B cell (primary cell): Measurements from ENCODE around the gene CRIP3. TPM values are rescaled to one million over a fixed set of nuclear protein-coding genes. Genes with fewer than 3 reads are reported as not detected.
A peak's percentile ranks its signal among the peaks of the same experiment; 100 is the strongest.

ENCODE experiments used
- ATAC-seq: fragments of 200-7000 bp; cut with Tn5 transposase; one replicate; pipeline ENCODE4 v1.10.0; 2021; ENCODE audit warnings: low read depth, mild to moderate bottlenecking, moderate number of reproducible peaks, moderate library complexity
- CTCF ChIA-PET: fragments of 350-600 bp; sonication (Branson Sonifier 250); formaldehyde crosslinking; loops from one replicate; lab custom pipeline; 2021; ENCODE audit warnings: antibody characterized with exemption, inconsistent platforms; lab: Charles Lee
- POLR2A ChIA-PET: fragments of 350-600 bp; sonication (Branson Sonifier 250); formaldehyde crosslinking; loops from one replicate; lab custom pipeline; 2021; ENCODE audit warnings: antibody characterized with exemption; lab: Charles Lee
- DNase-seq: peaks from one replicate; pipeline ENCODE4 v3.0.0; 2013
- H2AFZ ChIP-seq: 2 replicates; pipeline ENCODE4 v1.6.1; 2012; ENCODE audit warnings: mild to moderate bottlenecking, low read depth, low read length; ENCODE audit not compliant: insufficient read depth, poor library complexity, severe bottlenecking
- H3K27ac ChIP-seq, 2 donors: 1 replicate in 1 of 2; 2 replicates in 1 of 2; pipeline ENCODE4 v1.5.1; 2012 to 2013; ENCODE audit warnings: low read length in 2 of 2, mild to moderate bottlenecking in 2 of 2, moderate library complexity in 1 of 2
- H3K27me3 ChIP-seq, 4 experiments: fragments of 200-600 bp in 1 of 4; sonication (generic) in 1 of 4; replicated peaks in 1 of 4; 1 replicate in 2 of 4; 2 replicates in 2 of 4; pipeline versions ENCODE4 v1.6.1 to v1.7.0; 2013 to 2016; ENCODE audit warnings: low read length in 3 of 4, mild to moderate bottlenecking in 2 of 4, mixed read lengths in 1 of 4, moderate library complexity in 1 of 4; ENCODE audit not compliant: insufficient read depth in 4 of 4, control insufficient read depth in 3 of 4; ENCODE audit errors: control extremely low read depth in 1 of 4
- H3K36me3 ChIP-seq, 2 experiments: replicated peaks in 1 of 2; 1 replicate in 1 of 2; 2 replicates in 1 of 2; pipeline versions ENCODE4 v1.6.1 to v1.7.1; 2013; ENCODE audit warnings: low read length in 1 of 2; ENCODE audit not compliant: insufficient read depth in 2 of 2, control insufficient read depth in 1 of 2; ENCODE audit errors: control extremely low read depth in 1 of 2, extremely low read depth in 1 of 2
- H3K4me1 ChIP-seq, 2 donors: fragments of 200-600 bp in 1 of 2; sonication (generic) in 1 of 2; 1 replicate in 1 of 2; 2 replicates in 1 of 2; pipeline versions ENCODE4 v1.5.1 to v1.6.1; 2013 to 2017; ENCODE audit warnings: low read length in 2 of 2; ENCODE audit not compliant: control insufficient read depth in 2 of 2, insufficient read depth in 2 of 2
- H3K4me2 ChIP-seq: replicated peaks from 2 replicates; pipeline ENCODE3; 2012; ENCODE audit warnings: mild to moderate bottlenecking, low read depth, low read length; ENCODE audit not compliant: poor library complexity, severe bottlenecking
- H3K4me3 ChIP-seq, 5 experiments: fragments of 200-600 bp in 1 of 5; sonication (generic) in 1 of 5; 1 replicate in 3 of 5; 2 replicates in 2 of 5; pipeline versions ENCODE4 v1.5.1 to v1.7.0; 2011 to 2016; ENCODE audit warnings: low read length in 4 of 5, mild to moderate bottlenecking in 4 of 5, low read depth in 2 of 5, control low read depth in 1 of 5, moderate library complexity in 1 of 5; ENCODE audit not compliant: insufficient read depth in 1 of 5; ENCODE audit errors: control extremely low read depth in 1 of 5, extremely low read depth in 1 of 5
- H3K79me2 ChIP-seq: fragments of 200-600 bp; sonication (generic); one replicate; pipeline ENCODE4 v1.6.0; 2016; ENCODE audit warnings: low read length; ENCODE audit not compliant: control insufficient read depth, insufficient read depth
- H3K9ac ChIP-seq: fragments of 200-600 bp; sonication (generic); 2 replicates; pipeline ENCODE4 v1.6.1; 2017; ENCODE audit warnings: mild to moderate bottlenecking, low read length, moderate library complexity
- H3K9me3 ChIP-seq, 3 donors: one replicate each; pipeline versions ENCODE4 v1.6.1 to v1.7.1; 2013; ENCODE audit warnings: low read length in 2 of 3; ENCODE audit not compliant: control insufficient read depth in 2 of 3, insufficient read depth in 1 of 3; ENCODE audit errors: control extremely low read depth in 1 of 3
- H4K20me1 ChIP-seq: 2 replicates; pipeline ENCODE4 v1.6.0; 2012; ENCODE audit warnings: mild to moderate bottlenecking, low read length; ENCODE audit not compliant: insufficient read depth, control insufficient read depth, poor library complexity, severe bottlenecking
- H3K27ac Mint-ChIP-seq: one replicate; pipeline ENCODE4 v1.8.0; 2021; ENCODE audit warnings: mixed read lengths
- H3K27me3 Mint-ChIP-seq: one replicate; pipeline ENCODE4 v1.8.0; 2021; ENCODE audit warnings: mixed read lengths
- H3K4me1 Mint-ChIP-seq: one replicate; pipeline ENCODE4 v1.8.0; 2021; ENCODE audit warnings: mixed read lengths
- H3K4me3 Mint-ChIP-seq: one replicate; pipeline ENCODE4 v1.8.0; 2021; ENCODE audit warnings: mixed read lengths
- H3K9me3 Mint-ChIP-seq: one replicate; pipeline ENCODE4 v1.8.0; 2022; ENCODE audit warnings: mixed read lengths; ENCODE audit not compliant: insufficient read depth
- CTCF ChIP-seq: fragments of 200-600 bp; IDR thresholded peaks from one replicate; pipeline ENCODE4 v1.8.0; 2022; ENCODE audit warnings: antibody characterized with exemption, mild to moderate bottlenecking
- EZH2 ChIP-seq: IDR thresholded peaks from 2 replicates; pipeline ENCODE4 v1.6.1; 2012; ENCODE audit warnings: borderline replicate concordance, low read depth, mild to moderate bottlenecking, moderate library complexity, low read length; ENCODE audit not compliant: insufficient read depth, poor library complexity, severe bottlenecking
- WGBS: methylation state at CpG from one replicate; pipeline ENCODE4 v1.1.5; 2013; ENCODE audit warnings: missing lambda C conversion rate; ENCODE audit not compliant: insufficient coverage; 5-methylcytosine and 5-hydroxymethylcytosine counted together
- intact Hi-C: fragments of 100-400 bp; cut with micrococcal nuclease; formaldehyde crosslinking; loops from one replicate; pipeline ENCODE4 v1.10.0; 2022
- polyA plus RNA-seq: library from polyadenylated mRNA; depleted of rRNA; stranded (reverse); fragments of >200 nt; gene quantifications from 2 replicates; pipeline ENCODE4 v1.2.3, GENCODE V29; 2012
- total RNA-seq, 2 donors: library from RNA; stranded (reverse); fragments of 120-200 nt in 1 of 2; gene quantifications; 1 replicate in 1 of 2; 2 replicates in 1 of 2; pipeline versions ENCODE4 v1.2.3 to v1.2.4, GENCODE V29; 2013 to 2022

The CRIP3 gene
- total and polyA plus RNA-seq, 2 donors (not counting 1 experiment from before 2014, with no cell fraction given): 25.8 to 64.6 TPM

GRCh38 chr6:43335469-43335868 lies 26.8 kb upstream of the CRIP3 start:
- POLR2A ChIA-PET: interaction anchor here (0.7 to 0.9 kb wide), 3 partner anchors 22 to 283 kb away, joined by 3 to 4 read pairs (median 3); no protein-coding TSS in a partner anchor
- Mint-ChIP-seq H3K4me1 (peaks cover 50% of the 10 kb centered on the region), H3K9me3 (no peaks in the 10 kb centered on the region), H3K27ac (peak overlapping the region; percentile 6), H3K27me3 (no peaks in the 10 kb centered on the region), H3K4me3 (no peak overlapping the region)
- no peak for DNase-seq
- Histone ChIP-seq H2AFZ (no peak overlapping the region), H3K4me3 (no peak overlapping the region), H3K27ac (no peak overlapping the region), H3K79me2 (peaks cover 10% of the 10 kb centered on the region), H3K4me2 (no peak overlapping the region), H3K36me3 (peaks cover 3 to 45% of the 10 kb centered on the region in 2 experiments), H3K9ac (no peak overlapping the region), H3K9me3 (no peaks in the 10 kb centered on the region), H3K27me3 (no peaks in the 10 kb centered on the region), H3K4me1 (peaks cover 29 to 31% of the 10 kb centered on the region in 2 donors), H4K20me1 (peaks cover 14% of the 10 kb centered on the region)
- CTCF ChIA-PET: interaction anchor here (0.7 to 3.7 kb wide), 10 partner anchors 12 to 171 kb away, joined by 3 to 48 read pairs (median 6); partner anchors contain the start of genes CRIP3 and DNPH1
- no peak for ATAC-seq
- TF ChIP-seq CTCF (no peak), EZH2 (no peak)
- intact Hi-C loops: no loop called here
- 90% methylated on average over 2 of the region's 3 CpGs for WGBS

- Mint-ChIP-seq H3K27ac (peak overlapping the region; percentile 57), H3K4me1 (peaks cover 43% of the 10 kb centered on the region), H3K9me3 (no peaks in the 10 kb centered on the region), H3K27me3 (no peaks in the 10 kb centered on the region), H3K4me3 (no peak overlapping the region)
- DNase-seq (peak; percentile 49), ATAC-seq (no peak)
- Histone ChIP-seq H3K27ac (peak overlapping the region in 1 of 2 donors; percentile 48), H3K4me3 (no peak overlapping the region), H3K9me3 (no peaks in the 10 kb centered on the region), H4K20me1 (peaks cover 14% of the 10 kb centered on the region), H2AFZ (no peak overlapping the region), H3K4me1 (peaks cover 28 to 29% of the 10 kb centered on the region in 2 donors), H3K79me2 (peaks cover 10% of the 10 kb centered on the region), H3K9ac (no peak overlapping the region), H3K4me2 (no peak overlapping the region), H3K36me3 (peaks cover 0 to 36% of the 10 kb centered on the region in 2 experiments), H3K27me3 (no peaks in the 10 kb centered on the region)
- intact Hi-C loops: loop anchor here (1.0 kb wide), 2 partner anchors 26 to 71 kb away; partner anchors contain the start of gene CRIP3
- CTCF ChIA-PET: interaction anchor here (0.7 to 3.7 kb wide), 16 partner anchors 9 to 172 kb away, joined by 3 to 48 read pairs (median 4); partner anchors contain the start of gene CRIP3
- WGBS: 60% methylated on average over 1 of the region's 2 CpGs
- TF ChIP-seq CTCF: peak; percentile 51
- TF ChIP-seq EZH2: no peak
- POLR2A ChIA-PET: interaction anchor here (0.7 kb wide), 1 partner anchor 284 kb away, joined by 4 read pairs; no protein-coding TSS in a partner anchor
These were observed 26.0 kb upstream of the CRIP3 start for GRCh38 chr6:43334466-43335095.
